Measurements from ENCODE around the gene VWF.

GRCh38 chr12:5912011-5912410 lies 212.5 kb downstream of the VWF start:
- TF ChIP-seq ZNF274 (IDR thresholded peaks at IDR 0.05; ENCODE audit: low read depth, low read length): no peak
- TF ChIP-seq YY1 (IDR thresholded peaks at IDR 0.05; ENCODE audit: insufficient read depth, insufficient read length): no peak
- TF ChIP-seq SUZ12 (IDR thresholded peaks at IDR 0.05; ENCODE audit: extremely low read depth, insufficient read depth, insufficient read length): no peak
